Kidney (tissue), 14 donors: ENCODE data around the gene TLNRD1. TPM values are rescaled to one million over a fixed set of nuclear protein-coding genes. Genes with fewer than 3 reads are reported as not detected.

Experiments used
- DNase-seq, 5 donors: peaks; one replicate each; pipeline ENCODE4 v3.0.0-alpha.2; 2013 to 2020
- FAIRE-seq: peaks from 2 replicates; lab custom pipeline; 2012; peaks lifted over from hg19 to GRCh38; lab: Jason Lieb, UNC
- H3K27ac ChIP-seq, 2 donors: one replicate each; pipeline ENCODE4 v1.7.0; 2013; ENCODE audit warnings: low read depth in 2 of 2, low read length in 2 of 2, inconsistent platforms in 1 of 2
- H3K27me3 ChIP-seq: one replicate; pipeline ENCODE4 v1.7.1; 2013; ENCODE audit warnings: low read length, inconsistent platforms; ENCODE audit not compliant: control insufficient read depth, insufficient read depth
- H3K36me3 ChIP-seq, 3 donors: one replicate each; pipeline versions ENCODE4 v1.7.0 to v1.7.1; 2013; ENCODE audit warnings: low read length in 3 of 3, control low read depth in 1 of 3, inconsistent platforms in 1 of 3; ENCODE audit not compliant: insufficient read depth in 3 of 3, control insufficient read depth in 2 of 3
- H3K4me1 ChIP-seq, 3 donors: one replicate each; pipeline versions ENCODE4 v1.7.0 to v1.7.1; 2013; ENCODE audit warnings: low read length in 3 of 3, inconsistent platforms in 1 of 3, low read depth in 1 of 3; ENCODE audit not compliant: control insufficient read depth in 2 of 3, insufficient read depth in 2 of 3
- H3K4me3 ChIP-seq, 3 donors: one replicate each; pipeline versions ENCODE4 v1.7.0 to v1.8.1; 2013; ENCODE audit warnings: low read length in 3 of 3, control low read depth in 1 of 3, inconsistent platforms in 1 of 3
- H3K9ac ChIP-seq, 3 donors: one replicate each; pipeline versions ENCODE4 v1.7.0 to v1.7.1; 2013; ENCODE audit warnings: low read length in 3 of 3, control low read depth in 1 of 3, inconsistent platforms in 1 of 3
- H3K9me3 ChIP-seq, 3 donors: one replicate each; pipeline versions ENCODE4 v1.7.0 to v1.7.1; 2013; ENCODE audit warnings: low read length in 3 of 3, control low read depth in 1 of 3, inconsistent platforms in 1 of 3; ENCODE audit not compliant: control insufficient read depth in 2 of 3, insufficient read depth in 1 of 3
- CTCF ChIP-seq: IDR thresholded peaks from 3 replicates; pipeline ENCODE4 v1.5.1; 2012; ENCODE audit warnings: mild to moderate bottlenecking, moderate library complexity, borderline replicate concordance; ENCODE audit not compliant: insufficient read depth; ENCODE audit errors: extremely low read depth
- intact Hi-C: fragments of 100-400 bp; cut with DNase I; formaldehyde crosslinking; loops from one replicate; pipeline ENCODE4 v1.11.1; 2022
- polyA plus RNA-seq: library from polyadenylated mRNA; stranded (reverse); fragments of 350-450 nt; fragmentation: Illumina TruSeq; extraction: RNeasy Lipid Tissue Mini Kit (QIAGEN cat#74804); gene quantifications from one replicate; pipeline ENCODE4 v1.2.3, GENCODE V29; 2014; ENCODE audit warnings: low read depth, low replicate concordance; ENCODE audit not compliant: insufficient read depth
- total RNA-seq: library from RNA; stranded (reverse); fragmentation: NEBNext Ultra II Directional; extraction: Animal tissue kit (Norgen Biotek cat#: 25700); gene quantifications from one replicate; pipeline ENCODE4 v1.2.1, GENCODE V29; 2021
- donor health status: control.
- donor health status: control.
- donor health status: control.
- donor health status: control.
- donor health status: control.
- donor health status: DM: yes; HTN: yes; CAD: no.
- donor health status: Normal renal cell carcinoma (clear cell type).

Gene TLNRD1
- total and polyA plus RNA-seq, 2 donors from 2014 or later = 7.4 to 16.7 TPM

DNA sequence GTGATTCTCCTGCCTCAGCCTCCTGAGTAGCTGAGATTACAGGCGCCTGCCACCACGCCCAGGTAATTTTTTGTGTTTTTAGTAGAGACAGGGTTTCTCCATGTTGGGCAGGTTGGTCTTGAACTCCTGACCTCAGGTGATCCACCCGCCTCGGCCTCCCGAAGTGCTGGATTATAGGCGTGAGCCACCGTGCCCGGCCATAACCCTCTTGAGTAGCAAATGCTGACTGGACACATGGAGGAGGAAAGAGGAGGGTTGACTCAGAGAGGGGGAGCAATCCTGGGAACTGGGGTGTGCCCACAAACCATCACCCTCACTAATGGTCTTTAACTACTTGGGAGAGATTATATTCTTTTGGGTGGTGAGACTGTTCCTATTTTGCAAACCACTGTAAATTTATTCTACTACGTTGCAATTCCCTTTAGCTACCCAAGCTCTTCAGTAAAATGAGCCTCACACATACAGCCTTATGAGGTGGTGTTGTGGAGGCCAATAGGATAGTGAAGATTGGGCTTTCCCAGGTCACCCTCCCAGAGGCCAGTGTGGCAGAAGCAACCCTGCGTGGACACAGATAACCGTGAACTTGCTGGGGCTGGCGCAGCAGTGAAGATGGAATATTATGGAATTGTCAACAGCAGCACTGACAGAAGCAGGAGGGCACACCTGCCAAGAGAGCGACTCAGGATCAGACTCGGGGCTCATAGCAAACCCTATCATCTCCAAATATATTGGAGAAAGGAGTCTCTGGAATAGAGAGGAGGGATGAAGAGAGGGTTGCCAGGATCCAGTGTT, 37.4 kb downstream of the TLNRD1 start:
- no peak for DNase-seq
- H3K9ac ChIP-seq = no peak overlapping the region
- no peaks in the 10 kb centered on the region for H3K27me3 ChIP-seq
- H3K27ac ChIP-seq = peak overlapping the region in 1 of 2 donors; percentile 61
- H3K36me3 ChIP-seq = no peaks in the 10 kb centered on the region
- no peak overlapping the region for H3K4me3 ChIP-seq
- no peaks in the 10 kb centered on the region for H3K9me3 ChIP-seq
- TF ChIP-seq CTCF = no peak
- intact Hi-C loops = no loop called here
- FAIRE-seq = no peak
- H3K4me1 ChIP-seq = peaks cover 0 to 7% (median 4%) of the 10 kb centered on the region in 3 donors

GRCh38 chr15:81038975-81039607, 38.4 kb downstream of the TLNRD1 start:
- no peaks in the 10 kb centered on the region for H3K27me3 ChIP-seq
- peak in 1 of 5 donors; percentile 24 for DNase-seq
- no peak overlapping the region for H3K4me3 ChIP-seq
- H3K9me3 ChIP-seq = no peaks in the 10 kb centered on the region
- peaks cover 0 to 7% (median 4%) of the 10 kb centered on the region in 3 donors for H3K4me1 ChIP-seq
- no peaks in the 10 kb centered on the region for H3K36me3 ChIP-seq
- intact Hi-C loops = no loop called here
- FAIRE-seq = no peak
- peak overlapping the region in 1 of 2 donors; percentile 61 for H3K27ac ChIP-seq
- no peak overlapping the region for H3K9ac ChIP-seq
- TF ChIP-seq CTCF = no peak

DNA sequence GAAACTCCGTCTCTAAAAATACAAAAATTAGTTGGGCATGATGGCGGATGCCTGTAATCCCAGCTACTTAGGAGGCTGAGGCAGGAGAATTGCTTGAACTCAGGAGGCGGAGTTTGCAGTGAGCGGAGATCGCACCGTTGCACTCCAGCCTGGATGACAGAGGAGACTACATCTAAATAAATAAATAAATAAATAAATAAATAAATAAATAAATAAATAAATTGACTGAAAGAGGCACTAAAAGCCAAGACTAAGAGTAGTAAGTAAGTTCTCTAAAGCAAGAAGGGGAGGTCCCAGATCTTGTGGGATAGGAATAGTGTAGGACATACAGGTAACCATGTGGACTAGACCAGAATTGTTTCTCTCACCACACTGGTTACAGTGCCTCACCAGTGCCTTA, 40.0 kb downstream of the TLNRD1 start:
- Histone ChIP-seq H3K27me3 (no peaks in the 10 kb centered on the region), H3K4me3 (no peak overlapping the region), H3K4me1 (peaks cover 0 to 7% (median 4%) of the 10 kb centered on the region in 3 donors), H3K9me3 (no peaks in the 10 kb centered on the region), H3K27ac (no peak overlapping the region), H3K36me3 (no peaks in the 10 kb centered on the region), H3K9ac (no peak overlapping the region)
- DNase-seq (no peak), FAIRE-seq (no peak)
- TF ChIP-seq CTCF = no peak
- intact Hi-C loops = no loop called here
